Endothelial cell of umbilical vein (primary cell): Measurements from ENCODE around the gene SSC5D. TPM values are rescaled to one million over a fixed set of nuclear protein-coding genes. Genes with fewer than 3 reads are reported as not detected.

Experiments used
- BruUV-seq: library from RNA; stranded (reverse); fragments of 400-500 nt; replicated peaks from 2 replicates; lab custom pipeline; 2021; lab: Mats Ljungman, UMichigan
- CTCF ChIA-PET: fragments of 300-600, 350-600 bp; sonication (Branson Sonifier 250); formaldehyde crosslinking; loops from one replicate; lab custom pipeline; 2021; ENCODE audit warnings: antibody characterized with exemption, inconsistent platforms; lab: Charles Lee
- POLR2A ChIA-PET: fragments of 300-600, 350-600 bp; sonication (Branson Sonifier 250); formaldehyde crosslinking; loops from one replicate; lab custom pipeline; 2021; ENCODE audit warnings: antibody characterized with exemption, inconsistent platforms; lab: Charles Lee
- DNase-seq: peaks from one replicate; pipeline ENCODE4 v3.0.0-alpha.2; 2011; ENCODE audit warnings: low read depth, low spot score
- FAIRE-seq: peaks from 2 replicates; lab custom pipeline; 2011; peaks lifted over from hg19 to GRCh38; lab: Jason Lieb, UNC
- H2AFZ ChIP-seq: 2 replicates; pipeline ENCODE4 v1.6.0; 2012; ENCODE audit warnings: low read depth, low read length, control low read depth, inconsistent platforms
- H3K27ac ChIP-seq: 2 replicates; pipeline ENCODE4 v1.5.1; 2011; ENCODE audit warnings: low read depth, mild to moderate bottlenecking, control low read depth, low read length, moderate library complexity; ENCODE audit not compliant: insufficient read depth
- H3K27me3 ChIP-seq, 2 experiments: 2 replicates each; pipeline versions ENCODE4 v1.6.0 to v1.6.1; 2011; ENCODE audit warnings: low read length in 2 of 2, mixed read lengths in 1 of 2; ENCODE audit not compliant: control insufficient read depth in 2 of 2, insufficient read depth in 2 of 2
- H3K36me3 ChIP-seq, 2 experiments: 2 replicates in 1 of 2; 3 replicates in 1 of 2; pipeline ENCODE4 v1.5.1; 2011; ENCODE audit warnings: low read length in 2 of 2, mild to moderate bottlenecking in 1 of 2, moderate library complexity in 1 of 2; ENCODE audit not compliant: control insufficient read depth in 2 of 2, insufficient read depth in 2 of 2; ENCODE audit errors: extremely low read depth in 1 of 2
- H3K4me1 ChIP-seq: 3 replicates; pipeline ENCODE4 v1.5.1; 2011; ENCODE audit warnings: mild to moderate bottlenecking, low read length; ENCODE audit not compliant: control insufficient read depth, insufficient read depth; ENCODE audit errors: extremely low read depth
- H3K4me2 ChIP-seq: 2 replicates; pipeline ENCODE4 v1.6.1; 2011; ENCODE audit warnings: low read length, control low read depth, mixed read lengths; ENCODE audit not compliant: insufficient read depth
- H3K4me3 ChIP-seq, 3 experiments: fragments of 200-600 bp in 1 of 3; sonication (generic), shearing (Covaris generic) in 1 of 3; replicated peaks in 1 of 3; 2 replicates each; pipeline ENCODE4 v1.5.1; 2011 to 2016; ENCODE audit warnings: control low read depth in 3 of 3, low read length in 3 of 3, mild to moderate bottlenecking in 2 of 3, inconsistent platforms in 1 of 3, low read depth in 1 of 3, moderate library complexity in 1 of 3; ENCODE audit not compliant: insufficient read depth in 1 of 3
- H3K79me2 ChIP-seq: 2 replicates; pipeline ENCODE4 v1.6.0; 2012; ENCODE audit warnings: low read length, inconsistent platforms; ENCODE audit not compliant: control insufficient read depth, insufficient read depth
- H3K9ac ChIP-seq: replicated peaks from 2 replicates; pipeline ENCODE3; 2011; ENCODE audit warnings: low read length, control low read depth; ENCODE audit not compliant: insufficient read depth; ENCODE audit errors: extremely low read depth
- H3K9me1 ChIP-seq: replicated peaks from 3 replicates; pipeline ENCODE4 v1.6.0; 2011; ENCODE audit warnings: mild to moderate bottlenecking, low read length; ENCODE audit not compliant: control insufficient read depth, insufficient read depth; ENCODE audit errors: extremely low read depth
- H3K9me3 ChIP-seq: replicated peaks from 2 replicates; pipeline ENCODE4 v1.5.1; 2012; ENCODE audit warnings: low read length, inconsistent platforms; ENCODE audit not compliant: control insufficient read depth, insufficient read depth
- H4K20me1 ChIP-seq: replicated peaks from 2 replicates; pipeline ENCODE3; 2011; ENCODE audit warnings: mild to moderate bottlenecking, low read length; ENCODE audit not compliant: control insufficient read depth, insufficient read depth; ENCODE audit errors: extremely low read depth
- EZH2 ChIP-seq: IDR thresholded peaks from 2 replicates; pipeline ENCODE4 v1.6.1; 2012; ENCODE audit warnings: borderline replicate concordance, low read depth, mild to moderate bottlenecking, moderate library complexity, low read length, inconsistent platforms; ENCODE audit not compliant: severe bottlenecking
- FOS ChIP-seq: IDR thresholded peaks from 2 replicates; pipeline ENCODE4 v1.6.1; 2011; ENCODE audit warnings: mild to moderate bottlenecking, low read length, moderate library complexity, borderline replicate concordance; ENCODE audit not compliant: insufficient read depth
- GATA2 ChIP-seq: IDR thresholded peaks from 2 replicates; pipeline ENCODE4 v1.7.0; 2011; ENCODE audit warnings: low read depth, mild to moderate bottlenecking, moderate library complexity, mixed read lengths, low read length; ENCODE audit not compliant: insufficient read length, insufficient read depth
- JUN ChIP-seq: IDR thresholded peaks from 2 replicates; pipeline ENCODE4 v1.6.1; 2011; ENCODE audit warnings: borderline replicate concordance, low read depth; ENCODE audit not compliant: insufficient read length, insufficient read depth
- MYC ChIP-seq: IDR thresholded peaks from one replicate; pipeline ENCODE4 v1.6.1; 2011; ENCODE audit warnings: mild to moderate bottlenecking, low read depth, low read length
- POLR2A ChIP-seq: IDR thresholded peaks from 2 replicates; pipeline ENCODE4 v1.6.1; 2012; ENCODE audit warnings: low read depth, mild to moderate bottlenecking, control low read depth, low read length
- POLR2AphosphoS5 ChIP-seq: IDR thresholded peaks from 2 replicates; pipeline ENCODE4 v1.6.1; 2012; ENCODE audit warnings: low read depth, mild to moderate bottlenecking, control low read depth, low read length, moderate library complexity; ENCODE audit not compliant: insufficient read depth
- dilution Hi-C: fragments of 300-500 bp; cut with MboI; formaldehyde crosslinking; loops from one replicate; pipeline ENCODE4 v1.15.0; 2019; ENCODE audit warnings: low sequenced_read_pairs; ENCODE audit not compliant: extremely low pct_ligation_motif_present
- intact Hi-C: fragments of 100-400 bp; cut with micrococcal nuclease; formaldehyde crosslinking; loops from one replicate; pipeline ENCODE4 v1.10.0; 2022
- polyA plus RNA-seq, 4 experiments: library from polyadenylated mRNA; depleted of rRNA in 3 of 4; stranded (reverse) in 3 of 4; unstranded in 1 of 4; fragments of >200 nt; gene quantifications; 2 replicates each; pipeline versions ENCODE4 v1.2.1 to v1.2.3, GENCODE V29; 2011 to 2012; ENCODE audit warnings: missing spikeins in 1 of 4
- total RNA-seq: library from RNA; stranded (reverse); gene quantifications from 2 replicates; pipeline ENCODE4 v1.2.3, GENCODE V29; 2021
- TF ChIP-seq, protein P1 (sequence below), 2 donors: IDR thresholded peaks; 1 replicate in 1 of 2; 2 replicates in 1 of 2; pipeline ENCODE4 v1.5.1; 2011; ENCODE audit warnings: low read length in 2 of 2, mild to moderate bottlenecking in 2 of 2, moderate library complexity in 2 of 2, control low read depth in 1 of 2, inconsistent platforms in 1 of 2, low read depth in 1 of 2; ENCODE audit not compliant: insufficient read depth in 1 of 2; ENCODE audit errors: extremely low read depth in 1 of 2
- TF ChIP-seq, protein P2 (sequence below): IDR thresholded peaks from 2 replicates; pipeline ENCODE4 v1.6.1; 2011; ENCODE audit not compliant: insufficient read depth, insufficient read length

The SSC5D gene
- total and polyA plus RNA-seq, 2 donors (not counting 3 experiments of a cell fraction or from before 2014, with no cell fraction given): 0.47 to 1.3 TPM

DNA sequence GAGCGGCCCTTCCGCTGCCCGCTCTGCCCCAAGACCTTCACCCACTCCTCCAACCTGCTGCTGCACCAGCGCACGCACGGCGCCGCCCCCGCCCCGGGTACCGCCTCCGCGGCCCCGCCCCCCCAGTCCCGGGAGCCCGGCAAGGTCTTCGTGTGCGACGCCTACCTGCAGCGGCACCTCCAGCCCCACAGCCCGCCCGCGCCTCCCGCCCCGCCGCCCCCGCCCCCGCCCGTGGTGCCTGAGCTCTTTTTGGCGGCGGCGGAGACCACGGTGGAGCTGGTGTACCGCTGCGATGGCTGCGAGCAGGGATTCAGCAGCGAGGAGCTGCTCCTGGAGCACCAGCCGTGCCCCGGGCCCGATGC lies 6.5 kb upstream of the SSC5D start:
- TF ChIP-seq JUN: no peak
- TF ChIP-seq, protein P1, sequence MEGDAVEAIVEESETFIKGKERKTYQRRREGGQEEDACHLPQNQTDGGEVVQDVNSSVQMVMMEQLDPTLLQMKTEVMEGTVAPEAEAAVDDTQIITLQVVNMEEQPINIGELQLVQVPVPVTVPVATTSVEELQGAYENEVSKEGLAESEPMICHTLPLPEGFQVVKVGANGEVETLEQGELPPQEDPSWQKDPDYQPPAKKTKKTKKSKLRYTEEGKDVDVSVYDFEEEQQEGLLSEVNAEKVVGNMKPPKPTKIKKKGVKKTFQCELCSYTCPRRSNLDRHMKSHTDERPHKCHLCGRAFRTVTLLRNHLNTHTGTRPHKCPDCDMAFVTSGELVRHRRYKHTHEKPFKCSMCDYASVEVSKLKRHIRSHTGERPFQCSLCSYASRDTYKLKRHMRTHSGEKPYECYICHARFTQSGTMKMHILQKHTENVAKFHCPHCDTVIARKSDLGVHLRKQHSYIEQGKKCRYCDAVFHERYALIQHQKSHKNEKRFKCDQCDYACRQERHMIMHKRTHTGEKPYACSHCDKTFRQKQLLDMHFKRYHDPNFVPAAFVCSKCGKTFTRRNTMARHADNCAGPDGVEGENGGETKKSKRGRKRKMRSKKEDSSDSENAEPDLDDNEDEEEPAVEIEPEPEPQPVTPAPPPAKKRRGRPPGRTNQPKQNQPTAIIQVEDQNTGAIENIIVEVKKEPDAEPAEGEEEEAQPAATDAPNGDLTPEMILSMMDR (IDR thresholded peaks at IDR 0.05; ENCODE audit: extremely low read depth in 1 of 2, insufficient read depth in 1 of 2, low read depth in 1 of 2, low read length in 2 of 2): no peak
- Histone ChIP-seq H4K20me1 (no peaks in the 10 kb centered on the region), H3K9ac (no peak overlapping the region), H3K4me3 (no peak overlapping the region), H3K27ac (no peak overlapping the region), H3K4me1 (peaks cover 23% of the 10 kb centered on the region), H3K36me3 (peaks cover 0 to 3% of the 10 kb centered on the region in 2 experiments), H3K9me3 (no peaks in the 10 kb centered on the region), H3K79me2 (peaks cover 19% of the 10 kb centered on the region), H3K27me3 (no peaks in the 10 kb centered on the region), H3K9me1 (no peaks in the 10 kb centered on the region), H3K4me2 (no peak overlapping the region), H2AFZ (no peak overlapping the region)
- ChIA-PET CTCF (interaction anchor here (0.6 to 1.4 kb wide), 2 partner anchors 15 to 16 kb away, joined by 4 to 5 read pairs; no protein-coding TSS in a partner anchor), POLR2A (no interaction called here)
- DNase-seq (no peak), FAIRE-seq (no peak)
- dilution Hi-C loops (no loop called here), intact Hi-C loops (no loop called here)
- no TSS peak for BruUV-seq

DNA sequence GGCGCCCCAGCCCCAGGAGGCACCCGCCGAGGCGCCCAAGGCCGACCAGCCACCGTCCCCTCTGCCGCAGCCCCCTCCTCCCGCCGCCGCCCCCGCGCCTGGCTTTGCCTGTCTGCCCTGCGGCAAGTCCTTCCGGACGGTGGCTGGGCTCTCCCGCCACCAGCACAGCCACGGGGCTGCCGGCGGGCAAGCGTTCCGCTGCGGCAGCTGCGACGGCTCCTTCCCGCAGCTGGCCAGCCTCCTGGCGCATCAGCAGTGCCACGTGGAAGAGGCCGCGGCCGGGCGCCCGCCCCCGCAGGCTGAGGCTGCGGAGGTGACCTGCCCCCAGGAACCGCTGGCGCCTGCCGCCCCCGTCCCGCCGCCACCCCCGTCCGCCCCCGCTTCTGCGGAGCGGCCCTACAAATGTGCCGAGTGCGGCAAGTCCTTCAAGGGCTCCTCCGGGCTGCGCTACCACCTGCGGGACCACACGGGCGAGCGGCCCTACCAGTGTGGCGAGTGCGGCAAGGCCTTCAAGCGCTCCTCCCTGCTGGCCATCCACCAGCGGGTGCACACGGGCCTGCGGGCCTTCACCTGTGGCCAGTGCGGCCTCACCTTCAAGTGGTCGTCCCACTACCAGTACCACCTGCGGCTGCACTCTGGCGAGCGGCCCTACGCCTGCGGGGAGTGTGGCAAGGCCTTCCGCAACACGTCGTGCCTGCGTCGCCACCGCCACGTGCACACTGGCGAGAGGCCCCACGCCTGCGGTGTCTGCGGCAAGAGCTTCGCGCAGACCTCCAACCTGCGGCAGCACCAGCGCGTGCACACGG lies 5.9 kb upstream of the SSC5D start:
- H3K27me3 ChIP-seq: no peaks in the 10 kb centered on the region
- no peak overlapping the region for H2AFZ ChIP-seq
- FAIRE-seq (no peak), DNase-seq (no peak)
- peaks cover 0 to 3% of the 10 kb centered on the region in 2 experiments for H3K36me3 ChIP-seq
- no TSS peak for BruUV-seq
- no peak overlapping the region for H3K9ac ChIP-seq
- no peak overlapping the region for H3K4me2 ChIP-seq
- peaks cover 29% of the 10 kb centered on the region for H3K4me1 ChIP-seq
- H3K4me3 ChIP-seq: no peak overlapping the region
- POLR2A ChIA-PET: no interaction called here
- H3K79me2 ChIP-seq: peaks cover 19% of the 10 kb centered on the region
- intact Hi-C loops (no loop called here), dilution Hi-C loops (no loop called here)
- no peaks in the 10 kb centered on the region for H3K9me3 ChIP-seq
- CTCF ChIA-PET: interaction anchor here (0.6 to 1.4 kb wide), 3 partner anchors 15 to 22 kb away, joined by 4 to 7 read pairs (median 5); no protein-coding TSS in a partner anchor
- H3K9me1 ChIP-seq: no peaks in the 10 kb centered on the region
- no peaks in the 10 kb centered on the region for H4K20me1 ChIP-seq
- no peak overlapping the region for H3K27ac ChIP-seq
- no peak for TF ChIP-seq GATA2
- TF ChIP-seq MYC: no peak
- TF ChIP-seq POLR2AphosphoS5: no peak
- TF ChIP-seq, protein P2, sequence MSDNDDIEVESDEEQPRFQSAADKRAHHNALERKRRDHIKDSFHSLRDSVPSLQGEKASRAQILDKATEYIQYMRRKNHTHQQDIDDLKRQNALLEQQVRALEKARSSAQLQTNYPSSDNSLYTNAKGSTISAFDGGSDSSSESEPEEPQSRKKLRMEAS: no peak
- TF ChIP-seq, protein P1 (IDR thresholded peaks at IDR 0.05; ENCODE audit: extremely low read depth in 1 of 2, insufficient read depth in 1 of 2, low read depth in 1 of 2, low read length in 2 of 2): no peak
- no peak for TF ChIP-seq JUN
- no peak for TF ChIP-seq EZH2
- no peak for TF ChIP-seq FOS
- no peak for TF ChIP-seq POLR2A
